ENCODE measurements around the gene ACE. TPM values are rescaled to one million over a fixed set of nuclear protein-coding genes. Genes with fewer than 3 reads are reported as not detected.
A peak's percentile ranks its signal among the peaks of the same experiment; 100 is the strongest.
"Not testable (repeated sequence)": the region's sequence is repeated elsewhere in the genome, so short reads cannot be mapped to it uniquely, and the experiment has no call there.

Gene ACE
- total RNA-seq, 2 donors from 2014 or later = 4.3 to 7.0 TPM

GRCh38 chr17:63442074-63442473, 34.8 kb upstream of the ACE start:
- DNase-seq (no peak), ATAC-seq (no peak)
- intact Hi-C loops (cut with DNase I) = no loop called here

GRCh38 chr17:63442549-63443035, 34.3 kb upstream of the ACE start:
- DNase-seq = no peak
- intact Hi-C loops (cut with DNase I) = no loop called here
- ATAC-seq = peak in 1 of 2 donors; percentile 4

- intact Hi-C loops (cut with DNase I) = no loop called here
- DNase-seq (no peak), ATAC-seq (no peak)
Measured at GRCh38 chr17:63443053-63443452, 33.8 kb upstream of the ACE start.

GRCh38 chr17:63444457-63444856, 32.4 kb upstream of the ACE start:
- DNase-seq (no peak), ATAC-seq (no peak)
- intact Hi-C loops (cut with DNase I) = no loop called here

- no peak for ATAC-seq
- intact Hi-C loops (cut with DNase I) = no loop called here
- DNase-seq = no peak
Measured at GRCh38 chr17:63445065-63445464, 31.8 kb upstream of the ACE start.

- ATAC-seq (peak; percentile 7 to 17), DNase-seq (no peak)
- intact Hi-C loops (cut with DNase I) = no loop called here
Measured at GRCh38 chr17:63445571-63445953, 31.3 kb upstream of the ACE start.

GRCh38 chr17:63445954-63446752, 30.7 kb upstream of the ACE start, which contains the start of gene CYB561:
Gene CYB561 (minus strand): TSS chr17:63446306. CDS start chr17:63437547, 8,759 bp downstream.
- intact Hi-C loops (cut with DNase I) = no loop called here
- ATAC-seq (peak; percentile 87 to 89), DNase-seq (peak; percentile 86)

GRCh38 chr17:63446753-63447470, 29.9 kb upstream of the ACE start:
- DNase-seq = peak; percentile 85
- peak; percentile 58 to 73 for ATAC-seq
- intact Hi-C loops (cut with DNase I) = no loop called here

GRCh38 chr17:63447471-63448009, 29.3 kb upstream of the ACE start:
- ATAC-seq = no peak
- no peak for DNase-seq
- intact Hi-C loops (cut with DNase I) = no loop called here

- DNase-seq (no peak), ATAC-seq (no peak)
- intact Hi-C loops (cut with DNase I) = no loop called here
Measured at GRCh38 chr17:63448655-63449054, 28.2 kb upstream of the ACE start.

- DNase-seq = peak; percentile 38
- intact Hi-C loops (cut with DNase I) = no loop called here
- no peak for ATAC-seq
Measured at GRCh38 chr17:63450551-63450950, 26.3 kb upstream of the ACE start.

- ATAC-seq = no peak
- intact Hi-C loops (cut with DNase I) = no loop called here
- DNase-seq = no peak
Measured at GRCh38 chr17:63451150-63451549, 25.7 kb upstream of the ACE start.

GRCh38 chr17:63452046-63452961, 24.6 kb upstream of the ACE start:
- DNase-seq = no peak
- no peak for ATAC-seq
- intact Hi-C loops (cut with DNase I) = no loop called here

GRCh38 chr17:63452962-63453551, 23.8 kb upstream of the ACE start:
- ATAC-seq (peak in 1 of 2 donors; percentile 9), DNase-seq (no peak)
- intact Hi-C loops (cut with DNase I) = no loop called here

- ATAC-seq; DNase-seq; intact Hi-C loops (cut with DNase I): not testable (repeated sequence)
Measured at GRCh38 chr17:63454357-63454756, 22.5 kb upstream of the ACE start.

- intact Hi-C loops (cut with DNase I) = no loop called here
- DNase-seq (no peak), ATAC-seq (no peak)
Measured at GRCh38 chr17:63454915-63455314, 21.9 kb upstream of the ACE start.

- no peak for ATAC-seq
- intact Hi-C loops (cut with DNase I) = no loop called here
- no peak for DNase-seq
Measured at GRCh38 chr17:63455417-63455816, 21.4 kb upstream of the ACE start.

- DNase-seq (no peak), ATAC-seq (no peak)
- intact Hi-C loops (cut with DNase I) = no loop called here
Measured at GRCh38 chr17:63458478-63458877, 18.4 kb upstream of the ACE start.

GRCh38 chr17:63460018-63460417, 16.8 kb upstream of the ACE start:
- no peak for DNase-seq

More at GRCh38 chr17:63460018-63460417, 16.8 kb upstream of the ACE start:
- intact Hi-C loops (cut with DNase I) = no loop called here
- ATAC-seq = no peak

All from left cardiac atrium (tissue), 4 donors.